ENCODE results near the gene OSBPL7.

Gene OSBPL7

GRCh38 chr17:47791025-47791424, 30.6 kb downstream of the OSBPL7 start:
- Histone ChIP-seq H3K36me3 (ENCODE audit: insufficient read depth, low read length) (no peaks in the 10 kb centered on the region), H3K9ac (ENCODE audit: low read length) (no peak overlapping the region), H3K27me3 (ENCODE audit: insufficient read depth, low read length) (0 out of 2 replicates have a peak, but pooled peaks cover 4% of the 10 kb centered on the region), H3K4me1 (ENCODE audit: insufficient read depth, low read length, severe bottlenecking) (no peaks in the 10 kb centered on the region), H3K27ac (ENCODE audit: low read depth, low read length, poor library complexity, severe bottlenecking) (no peak overlapping the region), H4K20me1 (ENCODE audit: insufficient read depth, low read length) (no peaks in the 10 kb centered on the region), H3K4me2 (ENCODE audit: low read length) (no peak overlapping the region), H2AFZ (ENCODE audit: low read length) (no peak overlapping the region), H3F3A (ENCODE audit: insufficient read depth, low read length) (no peaks in the 10 kb centered on the region), H3K79me2 (ENCODE audit: insufficient read depth, low read length) (no peaks in the 10 kb centered on the region), H3K9me3 (ENCODE audit: low read length) (no peaks in the 10 kb centered on the region), H3K9me2 (ENCODE audit: low read depth, low read length) (no peaks in the 10 kb centered on the region), H3K4me3 (ENCODE audit: low read depth, low read length, poor library complexity, severe bottlenecking) (no peak overlapping the region)
- no peak for TF ChIP-seq CTCF (IDR thresholded peaks at IDR 0.05; ENCODE audit: low read length)
- no peak for TF ChIP-seq EZH2 (IDR thresholded peaks at IDR 0.05; ENCODE audit: borderline replicate concordance, low read length)

GRCh38 chr17:47789611-47790561, 31.7 kb downstream of the OSBPL7 start:
- H3K4me3 ChIP-seq (ENCODE audit: low read depth, low read length, poor library complexity, severe bottlenecking) = no peak overlapping the region

GRCh38 chr17:47785538-47786123, 36.0 kb downstream of the OSBPL7 start:
- H3K4me2 ChIP-seq (ENCODE audit: low read length) = no peak overlapping the region
- no peak overlapping the region for H3K27ac ChIP-seq (ENCODE audit: low read depth, low read length, poor library complexity, severe bottlenecking)
- no peaks in the 10 kb centered on the region for H3K9me2 ChIP-seq (ENCODE audit: low read depth, low read length)
- H3K27me3 ChIP-seq (ENCODE audit: insufficient read depth, low read length) = no peaks in the 10 kb centered on the region
- no peaks in the 10 kb centered on the region for H3K79me2 ChIP-seq (ENCODE audit: insufficient read depth, low read length)
- no peak overlapping the region for H3K9ac ChIP-seq (ENCODE audit: low read length)
- H3F3A ChIP-seq (ENCODE audit: insufficient read depth, low read length) = no peaks in the 10 kb centered on the region
- H3K4me3 ChIP-seq (ENCODE audit: low read depth, low read length, poor library complexity, severe bottlenecking) = no peak overlapping the region
- no peaks in the 10 kb centered on the region for H4K20me1 ChIP-seq (ENCODE audit: insufficient read depth, low read length)
- no peak overlapping the region for H2AFZ ChIP-seq (ENCODE audit: low read length)
- TF ChIP-seq EZH2 (IDR thresholded peaks at IDR 0.05; ENCODE audit: borderline replicate concordance, low read length) = no peak
- TF ChIP-seq CTCF (IDR thresholded peaks at IDR 0.05; ENCODE audit: low read length) = no peak
- no peaks in the 10 kb centered on the region for H3K36me3 ChIP-seq (ENCODE audit: insufficient read depth, low read length)
- H3K9me3 ChIP-seq (ENCODE audit: low read length) = no peaks in the 10 kb centered on the region
- H3K4me1 ChIP-seq (ENCODE audit: insufficient read depth, low read length, severe bottlenecking) = no peaks in the 10 kb centered on the region

More at GRCh38 chr17:47789611-47790561, 31.7 kb downstream of the OSBPL7 start:
- no peak overlapping the region for H3K9ac ChIP-seq (ENCODE audit: low read length)
- 0 out of 2 replicates have a peak, but pooled peaks cover 4% of the 10 kb centered on the region for H3K27me3 ChIP-seq (ENCODE audit: insufficient read depth, low read length)
- no peaks in the 10 kb centered on the region for H3K9me2 ChIP-seq (ENCODE audit: low read depth, low read length)
- no peaks in the 10 kb centered on the region for H3K9me3 ChIP-seq (ENCODE audit: low read length)
- no peak overlapping the region for H3K4me2 ChIP-seq (ENCODE audit: low read length)
- TF ChIP-seq CTCF (IDR thresholded peaks at IDR 0.05; ENCODE audit: low read length) (no peak), EZH2 (IDR thresholded peaks at IDR 0.05; ENCODE audit: borderline replicate concordance, low read length) (no peak)
- H3F3A ChIP-seq (ENCODE audit: insufficient read depth, low read length) = no peaks in the 10 kb centered on the region
- no peaks in the 10 kb centered on the region for H3K4me1 ChIP-seq (ENCODE audit: insufficient read depth, low read length, severe bottlenecking)
- H3K36me3 ChIP-seq (ENCODE audit: insufficient read depth, low read length) = no peaks in the 10 kb centered on the region
- H3K79me2 ChIP-seq (ENCODE audit: insufficient read depth, low read length) = no peaks in the 10 kb centered on the region
- no peak overlapping the region for H3K27ac ChIP-seq (ENCODE audit: low read depth, low read length, poor library complexity, severe bottlenecking)
- no peak overlapping the region for H2AFZ ChIP-seq (ENCODE audit: low read length)
- no peaks in the 10 kb centered on the region for H4K20me1 ChIP-seq (ENCODE audit: insufficient read depth, low read length)

Data from OCI-LY1 (cell line).